ENCODE data around the gene CLCF1.
"Not testable (repeated sequence)": the region's sequence is repeated elsewhere in the genome, so short reads cannot be mapped to it uniquely, and the experiment has no call there.

CLCF1 gene

GRCh38 chr11:67408437-67409200, 35.2 kb upstream of the CLCF1 start:
- no peak for DNase-seq (ENCODE audit: low read depth)

- DNase-seq (ENCODE audit: low read depth), result no peak
These were observed 34.3 kb upstream of the CLCF1 start for GRCh38 chr11:67407688-67408163.

GRCh38 chr11:67406969-67407687, 33.7 kb upstream of the CLCF1 start:
- DNase-seq (ENCODE audit: low read depth), result no peak

- DNase-seq (ENCODE audit: low read depth), result no peak
These were observed 33.1 kb upstream of the CLCF1 start for GRCh38 chr11:67406420-67406968.

GRCh38 chr11:67405688-67406339, 32.4 kb upstream of the CLCF1 start:
- DNase-seq (ENCODE audit: low read depth), result no peak

GRCh38 chr11:67405196-67405567, 31.8 kb upstream of the CLCF1 start:
- DNase-seq (ENCODE audit: low read depth), result no peak

GRCh38 chr11:67404515-67405195, 31.3 kb upstream of the CLCF1 start:
- DNase-seq (ENCODE audit: low read depth), result no peak

GRCh38 chr11:67403085-67403484, 29.7 kb upstream of the CLCF1 start:
- DNase-seq (ENCODE audit: low read depth), result not testable (repeated sequence)

GRCh38 chr11:67402192-67402839, 28.9 kb upstream of the CLCF1 start:
- not testable (repeated sequence) for DNase-seq (ENCODE audit: low read depth)

GRCh38 chr11:67401495-67402191, 28.2 kb upstream of the CLCF1 start, which contains the start of gene PPP1CA:
TSS of gene PPP1CA (minus strand) at chr11:67401858. CDS start at chr11:67401782, 76 bp downstream.
- no peak for DNase-seq (ENCODE audit: low read depth)

- no peak for DNase-seq (ENCODE audit: low read depth)
These were observed 27.6 kb upstream of the CLCF1 start for GRCh38 chr11:67400942-67401494.

- DNase-seq (ENCODE audit: low read depth), result no peak
These were observed 27.0 kb upstream of the CLCF1 start for GRCh38 chr11:67400251-67400941.

- DNase-seq (ENCODE audit: low read depth), result no peak
These were observed 25.5 kb upstream of the CLCF1 start for GRCh38 chr11:67398661-67399563.

- no peak for DNase-seq (ENCODE audit: low read depth)
These were observed 24.7 kb upstream of the CLCF1 start for GRCh38 chr11:67397986-67398660.

- no peak for DNase-seq (ENCODE audit: low read depth)
These were observed 24.1 kb upstream of the CLCF1 start for GRCh38 chr11:67397536-67397935.

GRCh38 chr11:67396587-67397389, 23.4 kb upstream of the CLCF1 start:
- DNase-seq (ENCODE audit: low read depth), result no peak

GRCh38 chr11:67396259-67396581, 22.8 kb upstream of the CLCF1 start:
- no peak for DNase-seq (ENCODE audit: low read depth)

Measured in HS-27A (cell line).